Smooth muscle cell (in vitro differentiated cells): ENCODE results near the gene SH3RF3. TPM values are rescaled to one million over a fixed set of nuclear protein-coding genes. Genes with fewer than 3 reads are reported as not detected.

Experiments
- DNase-seq: peaks from one replicate; lab custom pipeline; 2025; ENCODE audit not compliant: unreplicated experiment; lab: John Stamatoyannopoulos, UW
- H2AFZ ChIP-seq: fragments of 200-600 bp; sonication (generic); 2 replicates; pipeline ENCODE4 v1.6.0; 2016; ENCODE audit warnings: antibody characterized with exemption, low read depth, mild to moderate bottlenecking
- H3F3A ChIP-seq: fragments of 200-600 bp; sonication (generic); 2 replicates; pipeline ENCODE4 v1.6.0; 2017; ENCODE audit warnings: antibody characterized with exemption, low read depth
- H3K27ac ChIP-seq: fragments of 200-600 bp; sonication (generic); 2 replicates; pipeline ENCODE4 v1.5.1; 2016; ENCODE audit warnings: low read depth, mild to moderate bottlenecking
- H3K27me3 ChIP-seq: fragments of 200-600 bp; sonication (generic); 2 replicates; pipeline ENCODE4 v1.6.1; 2016; ENCODE audit warnings: low read depth, mild to moderate bottlenecking
- H3K36me3 ChIP-seq: fragments of 200-600 bp; sonication (generic); 2 replicates; pipeline ENCODE4 v1.5.1; 2016; ENCODE audit warnings: low read depth
- H3K4me1 ChIP-seq: fragments of 200-600 bp; sonication (generic); 2 replicates; pipeline ENCODE4 v1.5.1; 2016; ENCODE audit warnings: low read depth
- H3K4me2 ChIP-seq: fragments of 200-600 bp; sonication (generic); 2 replicates; pipeline ENCODE4 v1.6.0; 2016; ENCODE audit warnings: mild to moderate bottlenecking
- H3K4me3 ChIP-seq: fragments of 200-600 bp; sonication (generic); 2 replicates; pipeline ENCODE4 v1.5.1; 2016; ENCODE audit warnings: mild to moderate bottlenecking
- H3K79me2 ChIP-seq: fragments of 200-600 bp; sonication (generic); 2 replicates; pipeline ENCODE4 v1.6.0; 2016; ENCODE audit warnings: low read depth, mild to moderate bottlenecking
- H3K9ac ChIP-seq: fragments of 200-600 bp; sonication (generic); 2 replicates; pipeline ENCODE4 v1.6.0; 2016; ENCODE audit warnings: low read depth
- H3K9me3 ChIP-seq: fragments of 200-600 bp; sonication (generic); replicated peaks from 2 replicates; pipeline ENCODE4 v1.5.1; 2016; ENCODE audit warnings: low read depth
- H4K20me1 ChIP-seq: fragments of 200-600 bp; sonication (generic); 2 replicates; pipeline ENCODE4 v1.6.0; 2016; ENCODE audit warnings: low read depth
- WGBS: methylation state at CpG from one replicate; pipeline ENCODE4 v1.1.7; 2016; ENCODE audit warnings: low lambda C conversion rate; 5-methylcytosine and 5-hydroxymethylcytosine counted together
- polyA plus RNA-seq: library from polyadenylated mRNA; unstranded; fragments of >200 nt; fragmentation: Nextera tagmentation; extraction: Ambion mirVana; gene quantifications from 2 replicates; pipeline ENCODE4 v1.2.1, GENCODE V29; 2016
- total RNA-seq: library from RNA; depleted of rRNA; stranded (reverse); fragments of >200 nt; gene quantifications from 2 replicates; pipeline ENCODE4 v1.2.3, GENCODE V29; 2014
- TF ChIP-seq, protein P1 (sequence below): fragments of 200-600 bp; sonication (generic); IDR thresholded peaks from 2 replicates; pipeline ENCODE4 v1.5.1; 2017; ENCODE audit warnings: borderline replicate concordance, mild to moderate bottlenecking, antibody characterized with exemption; ENCODE audit not compliant: insufficient read depth, poor library complexity, severe bottlenecking

The SH3RF3 gene
- total and polyA plus RNA-seq, 2 experiments from 2014 or later = 6.6 to 11.8 TPM

- H3K79me2 ChIP-seq = peaks cover 52% of the 10 kb centered on the region
- TF ChIP-seq, protein P1, sequence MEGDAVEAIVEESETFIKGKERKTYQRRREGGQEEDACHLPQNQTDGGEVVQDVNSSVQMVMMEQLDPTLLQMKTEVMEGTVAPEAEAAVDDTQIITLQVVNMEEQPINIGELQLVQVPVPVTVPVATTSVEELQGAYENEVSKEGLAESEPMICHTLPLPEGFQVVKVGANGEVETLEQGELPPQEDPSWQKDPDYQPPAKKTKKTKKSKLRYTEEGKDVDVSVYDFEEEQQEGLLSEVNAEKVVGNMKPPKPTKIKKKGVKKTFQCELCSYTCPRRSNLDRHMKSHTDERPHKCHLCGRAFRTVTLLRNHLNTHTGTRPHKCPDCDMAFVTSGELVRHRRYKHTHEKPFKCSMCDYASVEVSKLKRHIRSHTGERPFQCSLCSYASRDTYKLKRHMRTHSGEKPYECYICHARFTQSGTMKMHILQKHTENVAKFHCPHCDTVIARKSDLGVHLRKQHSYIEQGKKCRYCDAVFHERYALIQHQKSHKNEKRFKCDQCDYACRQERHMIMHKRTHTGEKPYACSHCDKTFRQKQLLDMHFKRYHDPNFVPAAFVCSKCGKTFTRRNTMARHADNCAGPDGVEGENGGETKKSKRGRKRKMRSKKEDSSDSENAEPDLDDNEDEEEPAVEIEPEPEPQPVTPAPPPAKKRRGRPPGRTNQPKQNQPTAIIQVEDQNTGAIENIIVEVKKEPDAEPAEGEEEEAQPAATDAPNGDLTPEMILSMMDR = no peak
- no peaks in the 10 kb centered on the region for H3K27me3 ChIP-seq
- no peak overlapping the region for H3K4me2 ChIP-seq
- H3K9me3 ChIP-seq = no peaks in the 10 kb centered on the region
- no peak overlapping the region for H3K27ac ChIP-seq
- H3K36me3 ChIP-seq = no peaks in the 10 kb centered on the region
- H3K4me3 ChIP-seq = no peak overlapping the region
- H2AFZ ChIP-seq = no peak overlapping the region
- WGBS = 80% methylated on average over 7 of the region's 7 CpGs
- no peak overlapping the region for H3K9ac ChIP-seq
- no peaks in the 10 kb centered on the region for H3K4me1 ChIP-seq
- peaks cover 65% of the 10 kb centered on the region for H4K20me1 ChIP-seq
- no peak for DNase-seq
- no peaks in the 10 kb centered on the region for H3F3A ChIP-seq
These were observed 102.0 kb downstream of the SH3RF3 start for GRCh38 chr2:109230941-109231420.

- no peak overlapping the region for H3K27ac ChIP-seq
- DNase-seq = no peak
- peaks cover 56% of the 10 kb centered on the region for H3K79me2 ChIP-seq
- H3K9ac ChIP-seq = no peak overlapping the region
- H3K36me3 ChIP-seq = no peaks in the 10 kb centered on the region
- peaks cover 65% of the 10 kb centered on the region for H4K20me1 ChIP-seq
- H3K9me3 ChIP-seq = no peaks in the 10 kb centered on the region
- 82% methylated on average over 3 of the region's 3 CpGs for WGBS
- no peak overlapping the region for H3K4me3 ChIP-seq
- H2AFZ ChIP-seq = no peak overlapping the region
- no peaks in the 10 kb centered on the region for H3K27me3 ChIP-seq
- H3F3A ChIP-seq = no peaks in the 10 kb centered on the region
- no peaks in the 10 kb centered on the region for H3K4me1 ChIP-seq
- TF ChIP-seq, protein P1 = no peak
- no peak overlapping the region for H3K4me2 ChIP-seq
These were observed 102.4 kb downstream of the SH3RF3 start for GRCh38 chr2:109231428-109231827.

GRCh38 chr2:109231996-109232705 lies 103.1 kb downstream of the SH3RF3 start:
- TF ChIP-seq, protein P1 = no peak
- H4K20me1 ChIP-seq = peaks cover 58% of the 10 kb centered on the region
- no peak for DNase-seq
- H3K9me3 ChIP-seq = no peaks in the 10 kb centered on the region
- no peak overlapping the region for H3K9ac ChIP-seq
- H3K4me1 ChIP-seq = no peaks in the 10 kb centered on the region
- no peaks in the 10 kb centered on the region for H3K36me3 ChIP-seq
- 86% methylated on average over 7 of the region's 7 CpGs for WGBS
- H3K27ac ChIP-seq = no peak overlapping the region
- H3K79me2 ChIP-seq = peaks cover 57% of the 10 kb centered on the region
- no peak overlapping the region for H3K4me2 ChIP-seq
- H3K4me3 ChIP-seq = no peak overlapping the region
- no peak overlapping the region for H2AFZ ChIP-seq
- H3F3A ChIP-seq = no peaks in the 10 kb centered on the region
- no peaks in the 10 kb centered on the region for H3K27me3 ChIP-seq

- H3K4me1 ChIP-seq = no peaks in the 10 kb centered on the region
- H3K4me2 ChIP-seq = no peak overlapping the region
- peaks cover 55% of the 10 kb centered on the region for H3K79me2 ChIP-seq
- H3K9ac ChIP-seq = no peak overlapping the region
- TF ChIP-seq, protein P1 = no peak
- H2AFZ ChIP-seq = no peak overlapping the region
- no peaks in the 10 kb centered on the region for H3K9me3 ChIP-seq
- no peaks in the 10 kb centered on the region for H3F3A ChIP-seq
- H4K20me1 ChIP-seq = peaks cover 52% of the 10 kb centered on the region
- no peak overlapping the region for H3K27ac ChIP-seq
- H3K4me3 ChIP-seq = no peak overlapping the region
- no peaks in the 10 kb centered on the region for H3K36me3 ChIP-seq
- DNase-seq = no peak
- H3K27me3 ChIP-seq = no peaks in the 10 kb centered on the region
- WGBS = 95% methylated on average over 4 of the region's 4 CpGs
These were observed 103.9 kb downstream of the SH3RF3 start for GRCh38 chr2:109232909-109233308.
